CD4-positive, alpha-beta T cell (primary cell): ENCODE results near the gene JAKMIP2. TPM values are rescaled to one million over a fixed set of nuclear protein-coding genes. Genes with fewer than 3 reads are reported as not detected.

Experiments
- ATAC-seq: fragments of 200-7000 bp; cut with Tn5 transposase; one replicate; pipeline ENCODE4 v1.10.0; 2022; ENCODE audit warnings: mild to moderate bottlenecking; ENCODE audit not compliant: poor library complexity
- CTCF ChIA-PET: fragments of 350-600 bp; sonication (Branson Sonifier 250); formaldehyde crosslinking; loops from one replicate; lab custom pipeline; 2021; ENCODE audit warnings: antibody characterized with exemption, inconsistent platforms; lab: Charles Lee
- POLR2A ChIA-PET: fragments of 350-600 bp; sonication (Branson Sonifier 250); formaldehyde crosslinking; loops from one replicate; lab custom pipeline; 2021; ENCODE audit warnings: antibody characterized with exemption, inconsistent platforms; lab: Charles Lee
- DNase-seq, 14 experiments: peaks; one replicate each; pipeline ENCODE4 v3.0.0-alpha.2; 2013 to 2020; ENCODE audit warnings: mixed read lengths in 2 of 14
- H3K27ac ChIP-seq, 2 donors: one replicate each; pipeline versions ENCODE4 v1.5.1 to v1.7.0; 2013; ENCODE audit warnings: low read length in 2 of 2, low read depth in 1 of 2, mild to moderate bottlenecking in 1 of 2
- H3K27me3 ChIP-seq, 2 experiments: 1 replicate in 1 of 2; 2 replicates in 1 of 2; pipeline versions ENCODE4 v1.6.1 to v1.7.0; 2013; ENCODE audit warnings: low read length in 2 of 2, control low read depth in 1 of 2, mild to moderate bottlenecking in 1 of 2, moderate library complexity in 1 of 2; ENCODE audit not compliant: insufficient read depth in 2 of 2, control insufficient read depth in 1 of 2
- H3K36me3 ChIP-seq: one replicate; pipeline ENCODE4 v1.6.1; 2013; ENCODE audit warnings: low read length, control low read depth; ENCODE audit not compliant: insufficient read depth
- H3K4me1 ChIP-seq: one replicate; pipeline ENCODE4 v1.6.1; 2013; ENCODE audit warnings: low read length, control low read depth; ENCODE audit not compliant: insufficient read depth
- H3K4me3 ChIP-seq: one replicate; pipeline ENCODE4 v1.5.1; 2013; ENCODE audit warnings: mild to moderate bottlenecking, low read length, moderate library complexity
- H3K9me3 ChIP-seq, 2 experiments: 1 replicate in 1 of 2; 2 replicates in 1 of 2; pipeline versions ENCODE4 v1.6.1 to v1.7.0; 2013; ENCODE audit warnings: low read length in 2 of 2, mild to moderate bottlenecking in 2 of 2, control low read depth in 1 of 2, moderate library complexity in 1 of 2; ENCODE audit not compliant: control insufficient read depth in 1 of 2, insufficient read depth in 1 of 2
- H3K27ac Mint-ChIP-seq: one replicate; pipeline ENCODE4 v1.8.0; 2020; ENCODE audit warnings: mixed read lengths
- H3K27me3 Mint-ChIP-seq: one replicate; pipeline ENCODE4 v1.8.0; 2021; ENCODE audit warnings: mixed read lengths
- H3K36me3 Mint-ChIP-seq: one replicate; pipeline ENCODE4 v1.8.0; 2021; ENCODE audit warnings: low read depth, mixed read lengths
- H3K4me1 Mint-ChIP-seq: one replicate; pipeline ENCODE4 v1.8.0; 2021; ENCODE audit warnings: low read depth, mixed read lengths
- H3K4me3 Mint-ChIP-seq: one replicate; pipeline ENCODE4 v1.8.0; 2020; ENCODE audit warnings: mild to moderate bottlenecking, mixed read lengths
- H3K9me3 Mint-ChIP-seq: one replicate; pipeline ENCODE4 v1.8.0; 2020; ENCODE audit warnings: mixed read lengths
- intact Hi-C, 2 experiments: fragments of 100-400 bp; cut with DNase I in 1 of 2; cut with micrococcal nuclease in 1 of 2; formaldehyde crosslinking; loops; one replicate each; pipeline versions ENCODE4 v1.15.1 to v1.9.0; 2023 to 2025; cut with DNase I, micrococcal nuclease
- total RNA-seq, 174 experiments: library from RNA in 2 of 174; stranded (reverse) in 2 of 174; gene quantifications; one replicate each; pipeline ENCODE4 v1.2.3 and lab custom pipeline; 2021 to 2026
- TF ChIP-seq, protein P1 (sequence below): fragments of 200-600 bp; IDR thresholded peaks from one replicate; pipeline ENCODE4 v1.8.0; 2022; ENCODE audit warnings: antibody characterized with exemption, mild to moderate bottlenecking

The JAKMIP2 gene
- total RNA-seq, 2 experiments from 2014 or later, result 0.74 to 1.3 TPM

DNA sequence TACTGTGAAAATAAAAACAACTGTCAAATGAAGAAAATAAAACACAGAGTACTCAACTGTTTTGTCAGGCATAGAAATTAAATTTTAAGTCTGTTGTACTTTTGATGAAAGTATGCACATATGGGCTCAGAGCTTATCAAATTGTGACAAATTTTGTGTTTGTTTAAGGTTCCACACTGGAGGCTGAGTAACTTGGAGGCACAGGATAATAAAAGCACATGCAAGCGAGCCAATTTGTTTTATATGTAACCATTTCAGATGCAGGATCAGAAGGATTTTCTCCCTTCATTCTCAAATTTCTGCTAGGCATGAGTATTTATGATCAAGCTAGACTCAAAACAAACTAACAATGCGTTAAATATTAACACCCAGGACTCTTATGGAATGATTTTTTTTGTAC lies 87.8 kb downstream of the JAKMIP2 start:
- Mint-ChIP-seq H3K27ac (no peak overlapping the region), H3K27me3 (no peaks in the 10 kb centered on the region), H3K9me3 (peaks cover 5% of the 10 kb centered on the region), H3K4me3 (no peak overlapping the region), H3K4me1 (no peaks in the 10 kb centered on the region), H3K36me3 (peaks cover 9% of the 10 kb centered on the region)
- CTCF ChIA-PET, result no interaction called here
- Histone ChIP-seq H3K4me1 (no peaks in the 10 kb centered on the region), H3K9me3 (peaks cover 8 to 14% of the 10 kb centered on the region in 2 experiments), H3K4me3 (no peak overlapping the region), H3K27ac (no peak overlapping the region), H3K36me3 (no peaks in the 10 kb centered on the region), H3K27me3 (no peaks in the 10 kb centered on the region)
- no peak for DNase-seq
- intact Hi-C loops, result no loop called here
- TF ChIP-seq, protein P1, sequence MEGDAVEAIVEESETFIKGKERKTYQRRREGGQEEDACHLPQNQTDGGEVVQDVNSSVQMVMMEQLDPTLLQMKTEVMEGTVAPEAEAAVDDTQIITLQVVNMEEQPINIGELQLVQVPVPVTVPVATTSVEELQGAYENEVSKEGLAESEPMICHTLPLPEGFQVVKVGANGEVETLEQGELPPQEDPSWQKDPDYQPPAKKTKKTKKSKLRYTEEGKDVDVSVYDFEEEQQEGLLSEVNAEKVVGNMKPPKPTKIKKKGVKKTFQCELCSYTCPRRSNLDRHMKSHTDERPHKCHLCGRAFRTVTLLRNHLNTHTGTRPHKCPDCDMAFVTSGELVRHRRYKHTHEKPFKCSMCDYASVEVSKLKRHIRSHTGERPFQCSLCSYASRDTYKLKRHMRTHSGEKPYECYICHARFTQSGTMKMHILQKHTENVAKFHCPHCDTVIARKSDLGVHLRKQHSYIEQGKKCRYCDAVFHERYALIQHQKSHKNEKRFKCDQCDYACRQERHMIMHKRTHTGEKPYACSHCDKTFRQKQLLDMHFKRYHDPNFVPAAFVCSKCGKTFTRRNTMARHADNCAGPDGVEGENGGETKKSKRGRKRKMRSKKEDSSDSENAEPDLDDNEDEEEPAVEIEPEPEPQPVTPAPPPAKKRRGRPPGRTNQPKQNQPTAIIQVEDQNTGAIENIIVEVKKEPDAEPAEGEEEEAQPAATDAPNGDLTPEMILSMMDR, result no peak
- POLR2A ChIA-PET, result no interaction called here
- no peak for ATAC-seq

DNA sequence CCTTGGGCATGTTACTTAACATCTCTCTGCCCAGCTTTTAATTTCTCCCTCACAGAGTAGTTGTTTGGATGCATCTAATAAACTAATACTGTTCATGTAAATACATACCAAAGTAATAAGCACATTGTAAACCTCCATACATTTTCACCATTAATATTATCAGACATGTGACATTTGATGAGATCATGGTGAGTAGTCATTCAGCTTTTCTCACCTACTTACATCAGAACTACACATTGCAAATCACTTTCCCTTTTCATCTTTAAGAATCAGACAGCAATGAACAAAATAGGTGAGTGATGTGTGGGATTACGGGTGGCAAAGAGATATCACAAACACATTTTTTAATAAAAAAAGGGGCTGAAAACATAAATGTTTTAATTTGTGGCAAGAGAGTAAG lies 89.3 kb downstream of the JAKMIP2 start:
- DNase-seq (no peak), ATAC-seq (no peak)
- Mint-ChIP-seq H3K36me3 (no peaks in the 10 kb centered on the region), H3K4me1 (no peaks in the 10 kb centered on the region), H3K27ac (no peak overlapping the region), H3K4me3 (no peak overlapping the region), H3K27me3 (no peaks in the 10 kb centered on the region), H3K9me3 (no peaks in the 10 kb centered on the region)
- POLR2A ChIA-PET, result no interaction called here
- Histone ChIP-seq H3K4me3 (no peak overlapping the region), H3K4me1 (no peaks in the 10 kb centered on the region), H3K9me3 (peaks cover 8 to 9% of the 10 kb centered on the region in 2 experiments), H3K27ac (no peak overlapping the region), H3K36me3 (no peaks in the 10 kb centered on the region), H3K27me3 (no peaks in the 10 kb centered on the region)
- CTCF ChIA-PET, result no interaction called here
- TF ChIP-seq, protein P1, result no peak
- intact Hi-C loops, result no loop called here

DNA sequence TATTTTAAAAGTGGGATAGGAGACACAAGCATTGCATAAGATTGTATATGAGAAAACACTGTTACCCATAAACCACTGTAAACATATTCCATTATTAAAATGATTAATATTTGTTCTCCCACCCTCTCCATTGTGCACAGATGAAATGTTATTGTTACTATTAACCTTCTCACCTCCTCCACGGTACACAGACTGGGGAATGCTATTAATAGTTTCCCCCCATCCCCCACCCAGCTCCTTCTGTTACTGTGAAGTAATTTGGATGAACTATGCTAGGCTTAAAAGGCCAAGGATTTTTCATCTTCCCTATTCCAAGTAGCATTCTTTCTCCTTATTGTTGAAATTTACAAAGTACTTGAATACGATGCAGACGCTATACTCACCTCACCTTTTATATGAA lies 91.4 kb downstream of the JAKMIP2 start:
- DNase-seq (no peak), ATAC-seq (no peak)
- H3K4me1 Mint-ChIP-seq, result no peaks in the 10 kb centered on the region
- H3K36me3 ChIP-seq, result no peaks in the 10 kb centered on the region
- no peaks in the 10 kb centered on the region for H3K27me3 ChIP-seq
- intact Hi-C loops, result no loop called here
- no peaks in the 10 kb centered on the region for H3K9me3 Mint-ChIP-seq
- no peak overlapping the region for H3K27ac Mint-ChIP-seq
- no peaks in the 10 kb centered on the region for H3K27me3 Mint-ChIP-seq
- TF ChIP-seq, protein P1, result no peak
- POLR2A ChIA-PET, result no interaction called here
- CTCF ChIA-PET, result no interaction called here
- no peak overlapping the region for H3K4me3 ChIP-seq
- H3K9me3 ChIP-seq, result no peaks in the 10 kb centered on the region
- no peaks in the 10 kb centered on the region for H3K4me1 ChIP-seq
- no peak overlapping the region for H3K4me3 Mint-ChIP-seq
- H3K36me3 Mint-ChIP-seq, result no peaks in the 10 kb centered on the region
- no peak overlapping the region for H3K27ac ChIP-seq
